IMR-90 (cell line): ENCODE results near the gene AZIN2.
"Not testable (repeated sequence)": the region's sequence is repeated elsewhere in the genome, so short reads cannot be mapped to it uniquely, and the experiment has no call there.

Experiments
- CTCF ChIP-seq: conservative IDR thresholded peaks from 2 replicates; pipeline ENCODE4 v1.5.1; 2012; ENCODE audit warnings: mild to moderate bottlenecking, low read depth, low read length, improper control_type of control experiment
- FOS ChIP-seq: fragments of 150-350 bp; IDR thresholded peaks from 2 replicates; pipeline ENCODE4 v1.6.1; 2016; ENCODE audit warnings: low read depth, low read length
- MAFK ChIP-seq: IDR thresholded peaks from 2 replicates; pipeline ENCODE4 v1.6.1; 2012; ENCODE audit warnings: low read depth, low read length, improper control_type of control experiment
- MXI1 ChIP-seq: IDR thresholded peaks from 2 replicates; pipeline ENCODE4 v1.6.1; 2012; ENCODE audit warnings: low read depth, mild to moderate bottlenecking, low read length, moderate library complexity, borderline replicate concordance
- NFE2L2 ChIP-seq: fragments of 150-350 bp; IDR thresholded peaks from 2 replicates; pipeline ENCODE4 v1.6.1; 2016; ENCODE audit warnings: low read depth, mild to moderate bottlenecking, low read length
- POLR2A ChIP-seq: IDR thresholded peaks from 2 replicates; pipeline ENCODE4 v1.6.1; 2012; ENCODE audit warnings: mild to moderate bottlenecking, low read depth, low read length
- RAD21 ChIP-seq: IDR thresholded peaks from 2 replicates; pipeline ENCODE4 v1.6.1; 2012; ENCODE audit warnings: low read length, improper control_type of control experiment
- RCOR1 ChIP-seq: IDR thresholded peaks from 2 replicates; pipeline ENCODE4 v1.6.1; 2012; ENCODE audit warnings: mild to moderate bottlenecking, low read length, improper control_type of control experiment; ENCODE audit not compliant: insufficient replicate concordance
- RFX5 ChIP-seq: IDR thresholded peaks from 2 replicates; pipeline ENCODE4 v1.8.0; 2012; ENCODE audit warnings: low read depth, mild to moderate bottlenecking, low read length, moderate library complexity
- SMC3 ChIP-seq: fragments of 150-350 bp; IDR thresholded peaks from 2 replicates; pipeline ENCODE4 v1.6.1; 2016; ENCODE audit warnings: low read depth, mild to moderate bottlenecking, antibody characterized with exemption, low read length, moderate library complexity

- not testable (repeated sequence) for TF ChIP-seq RCOR1, CTCF, POLR2A, SMC3, MAFK, RFX5, FOS, RAD21, NFE2L2, MXI1
These were observed 55.1 kb downstream of the AZIN2 start for GRCh38 chr1:33136041-33136440.
